Vagina (tissue), 2 donors: ENCODE data around the gene GON4L. TPM values are rescaled to one million over a fixed set of nuclear protein-coding genes. Genes with fewer than 3 reads are reported as not detected.

Source experiments
- DNase-seq, 2 donors: peaks; one replicate each; pipeline ENCODE4 v3.0.0-alpha.2; 2017; ENCODE audit errors: extremely low spot score in 2 of 2
- H3K27ac ChIP-seq: fragments of 200-600 bp; sonication (generic); one replicate; pipeline ENCODE4 v1.5.1; 2019
- H3K27me3 ChIP-seq: fragments of 200-600 bp; sonication (generic); one replicate; pipeline ENCODE4 v1.5.1; 2019
- H3K36me3 ChIP-seq, 2 donors: fragments of 200-600 bp; sonication (generic); one replicate each; pipeline ENCODE4 v1.5.1; 2017 to 2019
- H3K4me1 ChIP-seq: fragments of 200-600 bp; sonication (generic); one replicate; pipeline ENCODE4 v1.5.1; 2019
- H3K4me3 ChIP-seq, 2 donors: fragments of 200-600 bp; sonication (generic); 1 replicate in 1 of 2; 2 replicates in 1 of 2; pipeline ENCODE4 v1.5.1; 2016 to 2019
- H3K9me3 ChIP-seq: fragments of 200-600 bp; sonication (generic); one replicate; pipeline ENCODE4 v1.5.1; 2019
- POLR2A ChIP-seq, 2 donors: fragments of 450-650 bp; IDR thresholded peaks; one replicate each; pipeline ENCODE4 v1.6.1; 2017; ENCODE audit warnings: antibody characterized with exemption in 2 of 2, mild to moderate bottlenecking in 2 of 2, moderate library complexity in 2 of 2
- POLR2AphosphoS5 ChIP-seq, 2 donors: sonication (generic); formaldehyde crosslinking; IDR thresholded peaks; one replicate each; pipeline ENCODE4 v1.9.0; 2017; ENCODE audit warnings: antibody characterized with exemption in 2 of 2, mild to moderate bottlenecking in 2 of 2, low read depth in 1 of 2; ENCODE audit not compliant: insufficient read depth in 1 of 2
- intact Hi-C: fragments of 100-400 bp; cut with DNase I; formaldehyde crosslinking; loops from one replicate; pipeline ENCODE4 v1.15.1; 2023
- total RNA-seq: library from RNA; depleted of rRNA; stranded (reverse); fragments of >200 nt; gene quantifications from one replicate; pipeline ENCODE4 v1.2.3, GENCODE V29; 2016
- TF ChIP-seq, protein P1 (sequence below), 3 experiments: fragments of 450-650 bp in 2 of 3; fragments of 200-600 bp in 1 of 3; sonication (generic) in 1 of 3; IDR thresholded peaks; one replicate each; pipeline ENCODE4 v1.5.1; 2017 to 2019; ENCODE audit warnings: antibody characterized with exemption in 3 of 3, mild to moderate bottlenecking in 2 of 3, moderate library complexity in 2 of 3

Gene GON4L
- total RNA-seq, 1 donor from 2014 or later, result 50.3 TPM

DNA sequence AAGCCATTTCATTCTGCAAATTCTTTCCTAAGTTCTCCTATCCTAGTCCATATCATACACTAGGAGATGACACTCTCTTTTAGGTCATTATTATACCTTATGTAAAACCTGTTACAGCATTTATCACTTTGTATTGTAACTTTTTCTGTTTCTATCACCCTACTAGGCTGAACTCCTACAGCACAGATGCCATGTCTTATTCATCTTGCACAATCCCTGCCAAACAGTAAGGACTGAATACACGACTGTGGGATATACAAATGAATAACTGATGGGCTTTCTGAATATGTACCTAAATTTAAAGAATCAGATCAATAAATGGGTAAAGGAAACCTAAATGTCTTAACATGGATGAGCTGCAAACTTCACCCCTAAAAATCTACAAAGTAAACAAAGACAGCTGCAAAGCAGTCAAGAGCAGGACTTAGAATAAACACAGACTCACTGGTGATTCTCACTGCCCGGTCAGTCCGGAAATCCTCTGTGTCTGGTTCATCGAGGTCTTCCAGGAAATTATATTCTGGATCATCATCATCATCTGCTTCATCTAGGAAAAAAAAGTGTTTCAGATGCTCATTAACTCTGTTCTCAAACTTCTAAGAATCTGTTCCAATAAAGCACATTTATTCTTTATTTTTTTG, 62.3 kb downstream of the GON4L start:
- no peak overlapping the region for H3K4me3 ChIP-seq
- TF ChIP-seq, protein P1, sequence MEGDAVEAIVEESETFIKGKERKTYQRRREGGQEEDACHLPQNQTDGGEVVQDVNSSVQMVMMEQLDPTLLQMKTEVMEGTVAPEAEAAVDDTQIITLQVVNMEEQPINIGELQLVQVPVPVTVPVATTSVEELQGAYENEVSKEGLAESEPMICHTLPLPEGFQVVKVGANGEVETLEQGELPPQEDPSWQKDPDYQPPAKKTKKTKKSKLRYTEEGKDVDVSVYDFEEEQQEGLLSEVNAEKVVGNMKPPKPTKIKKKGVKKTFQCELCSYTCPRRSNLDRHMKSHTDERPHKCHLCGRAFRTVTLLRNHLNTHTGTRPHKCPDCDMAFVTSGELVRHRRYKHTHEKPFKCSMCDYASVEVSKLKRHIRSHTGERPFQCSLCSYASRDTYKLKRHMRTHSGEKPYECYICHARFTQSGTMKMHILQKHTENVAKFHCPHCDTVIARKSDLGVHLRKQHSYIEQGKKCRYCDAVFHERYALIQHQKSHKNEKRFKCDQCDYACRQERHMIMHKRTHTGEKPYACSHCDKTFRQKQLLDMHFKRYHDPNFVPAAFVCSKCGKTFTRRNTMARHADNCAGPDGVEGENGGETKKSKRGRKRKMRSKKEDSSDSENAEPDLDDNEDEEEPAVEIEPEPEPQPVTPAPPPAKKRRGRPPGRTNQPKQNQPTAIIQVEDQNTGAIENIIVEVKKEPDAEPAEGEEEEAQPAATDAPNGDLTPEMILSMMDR (IDR thresholded peaks at IDR 0.05), result no peak
- TF ChIP-seq POLR2AphosphoS5 (IDR thresholded peaks at IDR 0.05; ENCODE audit: insufficient read depth in 1 of 2, low read depth in 1 of 2) (no peak), POLR2A (IDR thresholded peaks at IDR 0.05) (no peak)
- no peaks in the 10 kb centered on the region for H3K27me3 ChIP-seq
- H3K4me1 ChIP-seq, result no peaks in the 10 kb centered on the region
- intact Hi-C loops, result no loop called here
- H3K36me3 ChIP-seq, result peaks cover 0 to 36% of the 10 kb centered on the region in 2 donors
- H3K27ac ChIP-seq, result no peak overlapping the region
- DNase-seq, result no peak
- H3K9me3 ChIP-seq, result no peaks in the 10 kb centered on the region

DNA sequence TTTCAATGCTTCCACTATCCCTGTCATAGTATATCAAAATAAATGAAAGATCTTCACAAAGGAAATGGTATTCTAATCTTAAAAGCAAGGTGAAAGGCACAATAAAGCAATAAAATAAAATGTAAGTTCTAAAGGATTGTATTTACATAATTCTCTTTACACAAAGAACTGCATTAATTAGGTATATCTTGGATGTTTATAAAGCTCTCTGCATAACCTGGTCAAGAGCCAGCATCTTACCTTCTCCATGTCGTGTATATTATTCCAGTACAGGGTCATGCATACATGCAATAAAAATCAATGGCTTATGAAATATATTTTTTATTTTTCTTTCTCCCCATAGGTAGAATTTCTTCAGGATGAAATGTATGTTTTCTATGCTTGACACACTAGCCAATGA, 63.8 kb downstream of the GON4L start:
- DNase-seq, result no peak
- no peaks in the 10 kb centered on the region for H3K9me3 ChIP-seq
- TF ChIP-seq POLR2A (IDR thresholded peaks at IDR 0.05) (no peak), POLR2AphosphoS5 (IDR thresholded peaks at IDR 0.05; ENCODE audit: insufficient read depth in 1 of 2, low read depth in 1 of 2) (no peak)
- TF ChIP-seq, protein P1 (IDR thresholded peaks at IDR 0.05), result no peak
- H3K4me1 ChIP-seq, result no peaks in the 10 kb centered on the region
- intact Hi-C loops, result no loop called here
- peaks cover 0 to 23% of the 10 kb centered on the region in 2 donors for H3K36me3 ChIP-seq
- no peak overlapping the region for H3K4me3 ChIP-seq
- no peak overlapping the region for H3K27ac ChIP-seq
- H3K27me3 ChIP-seq, result no peaks in the 10 kb centered on the region

DNA sequence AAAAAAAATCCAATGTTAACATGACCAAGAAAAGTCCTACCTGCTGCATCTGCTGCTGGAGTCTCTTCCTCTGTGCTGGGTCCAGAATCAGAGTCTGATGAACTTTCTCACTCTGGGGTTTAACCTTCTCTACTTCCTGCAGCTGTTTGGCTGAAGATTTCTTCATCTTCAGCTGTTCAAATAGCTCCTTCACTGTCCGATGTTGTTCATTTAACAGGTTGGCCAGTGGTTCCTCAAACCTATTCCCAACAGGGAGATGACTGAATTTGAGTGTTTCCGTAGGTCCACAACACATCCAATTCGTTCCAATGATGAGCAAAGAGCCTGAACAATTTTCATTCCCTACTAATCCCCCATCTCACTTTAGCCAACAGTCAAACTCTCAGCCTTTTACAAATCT, 79.4 kb downstream of the GON4L start:
- Histone ChIP-seq H3K27me3 (no peaks in the 10 kb centered on the region), H3K4me1 (no peaks in the 10 kb centered on the region), H3K36me3 (peaks cover 0 to 45% of the 10 kb centered on the region in 2 donors), H3K4me3 (no peak overlapping the region), H3K27ac (no peak overlapping the region), H3K9me3 (no peaks in the 10 kb centered on the region)
- intact Hi-C loops, result no loop called here
- TF ChIP-seq, protein P1 (IDR thresholded peaks at IDR 0.05), result no peak
- TF ChIP-seq POLR2AphosphoS5 (IDR thresholded peaks at IDR 0.05; ENCODE audit: insufficient read depth in 1 of 2, low read depth in 1 of 2), result no peak
- no peak for TF ChIP-seq POLR2A (IDR thresholded peaks at IDR 0.05)
- DNase-seq, result no peak

DNA sequence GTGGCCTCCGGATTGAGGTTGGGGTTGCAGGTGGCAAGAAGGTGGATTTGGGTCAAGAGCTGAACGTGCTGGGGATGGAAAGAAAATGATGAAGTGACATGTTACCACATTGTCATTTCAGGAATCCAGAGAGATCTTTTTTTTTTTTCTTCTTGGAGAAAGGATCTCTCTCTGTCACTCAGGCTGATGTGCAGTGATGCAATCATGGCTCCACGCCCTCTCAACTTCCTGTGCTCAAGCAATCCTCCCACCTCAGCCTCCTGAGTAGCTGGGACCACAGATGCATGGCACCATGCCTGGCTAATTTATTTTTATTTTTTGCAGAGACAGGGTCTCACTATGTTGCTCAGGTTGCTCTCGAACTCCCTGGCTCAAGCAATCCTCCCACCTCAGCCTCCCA, 80.6 kb downstream of the GON4L start:
- no peak for DNase-seq
- TF ChIP-seq POLR2A (IDR thresholded peaks at IDR 0.05) (no peak), POLR2AphosphoS5 (IDR thresholded peaks at IDR 0.05; ENCODE audit: insufficient read depth in 1 of 2, low read depth in 1 of 2) (no peak)
- TF ChIP-seq, protein P1 (IDR thresholded peaks at IDR 0.05), result no peak
- Histone ChIP-seq H3K4me1 (no peaks in the 10 kb centered on the region), H3K9me3 (no peaks in the 10 kb centered on the region), H3K27me3 (no peaks in the 10 kb centered on the region), H3K4me3 (no peak overlapping the region), H3K27ac (no peak overlapping the region), H3K36me3 (peaks cover 0 to 45% of the 10 kb centered on the region in 2 donors)
- intact Hi-C loops, result no loop called here

DNA sequence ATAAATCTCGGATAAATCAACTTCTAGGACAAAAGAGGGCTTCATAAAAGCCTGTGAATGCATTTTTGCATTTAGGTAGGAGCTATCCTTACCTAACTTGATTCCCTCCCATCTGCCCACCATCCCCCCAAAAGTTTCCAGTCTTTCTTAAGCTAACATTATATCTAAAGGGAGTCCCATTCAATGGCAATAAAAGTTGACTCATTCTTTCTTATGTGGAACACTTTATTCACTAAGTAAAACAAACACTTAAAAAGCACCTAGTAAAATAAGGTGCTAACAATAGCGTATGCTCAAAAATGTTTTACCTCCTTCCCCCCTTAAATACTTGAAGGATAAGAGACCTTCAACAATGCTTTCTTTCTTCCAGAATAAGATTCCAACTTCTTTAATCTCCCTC, 83.8 kb downstream of the GON4L start:
- H3K4me1 ChIP-seq, result no peaks in the 10 kb centered on the region
- H3K36me3 ChIP-seq, result peaks cover 0 to 76% of the 10 kb centered on the region in 2 donors
- H3K9me3 ChIP-seq, result no peaks in the 10 kb centered on the region
- H3K27me3 ChIP-seq, result no peaks in the 10 kb centered on the region
- H3K4me3 ChIP-seq, result no peak overlapping the region
- TF ChIP-seq, protein P1 (IDR thresholded peaks at IDR 0.05), result no peak
- TF ChIP-seq POLR2A (IDR thresholded peaks at IDR 0.05), result no peak
- no peak overlapping the region for H3K27ac ChIP-seq
- no peak for DNase-seq
- intact Hi-C loops, result no loop called here
